Measurements from ENCODE around the gene RAB24.

- no peak for TF ChIP-seq CTCF (IDR thresholded peaks at IDR 0.05)
- TF ChIP-seq POLR2A (IDR thresholded peaks at IDR 0.05): no peak
These were observed 26.6 kb downstream of the RAB24 start for GRCh38 chr5:177276886-177277285.
